HG03039 (cell line): ENCODE results near the gene TMEM26.

Source experiments
- ATAC-seq: cut with Tn5 transposase; IDR thresholded peaks from one replicate; pipeline ENCODE4 v1.9.1; 2021; ENCODE audit warnings: mild to moderate bottlenecking, moderate library complexity; ENCODE audit not compliant: unreplicated experiment

The TMEM26 gene

DNA sequence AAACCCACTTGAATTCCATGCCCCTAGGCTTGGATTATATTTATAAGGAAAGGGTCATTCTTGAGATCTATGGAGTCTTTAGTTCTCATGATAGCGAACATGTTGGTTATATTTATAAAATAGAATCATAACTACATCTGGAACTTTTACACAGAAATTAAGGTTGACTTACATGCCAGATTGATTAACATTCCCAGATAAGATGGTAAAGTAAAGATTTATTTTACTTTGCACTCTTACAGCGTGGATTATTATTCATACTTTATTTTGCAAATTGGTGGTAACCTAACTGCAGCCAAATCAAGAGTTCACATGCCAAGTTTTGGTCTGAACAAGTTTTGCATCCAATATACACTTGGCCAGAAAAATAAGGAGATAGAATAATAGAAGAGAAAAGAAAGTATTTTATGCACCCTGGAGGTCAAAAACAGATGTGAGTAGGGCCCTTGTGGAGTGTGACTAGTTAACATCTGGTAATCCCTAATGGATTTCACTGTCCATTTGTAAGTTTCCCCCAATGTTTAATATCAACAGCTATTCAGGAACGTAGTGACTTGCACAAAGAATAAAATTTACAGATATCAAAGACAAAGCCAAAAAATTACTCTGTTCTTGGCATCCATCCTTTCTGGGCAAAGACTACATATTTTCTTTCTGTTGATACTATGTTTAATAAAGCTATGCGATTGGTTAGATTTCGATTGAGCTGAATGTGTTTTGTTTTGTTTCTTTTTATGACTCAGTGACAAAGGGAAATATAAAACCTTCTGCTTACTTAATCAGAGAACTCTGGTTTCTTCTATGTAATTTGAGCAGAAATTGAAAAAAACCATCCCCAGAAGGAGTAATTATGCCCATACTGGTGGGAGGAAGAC lies 10.1 kb upstream of the TMEM26 start:
- no peak for ATAC-seq

GRCh38 chr10:61460835-61461234 lies 7.7 kb upstream of the TMEM26 start:
- no peak for ATAC-seq

DNA sequence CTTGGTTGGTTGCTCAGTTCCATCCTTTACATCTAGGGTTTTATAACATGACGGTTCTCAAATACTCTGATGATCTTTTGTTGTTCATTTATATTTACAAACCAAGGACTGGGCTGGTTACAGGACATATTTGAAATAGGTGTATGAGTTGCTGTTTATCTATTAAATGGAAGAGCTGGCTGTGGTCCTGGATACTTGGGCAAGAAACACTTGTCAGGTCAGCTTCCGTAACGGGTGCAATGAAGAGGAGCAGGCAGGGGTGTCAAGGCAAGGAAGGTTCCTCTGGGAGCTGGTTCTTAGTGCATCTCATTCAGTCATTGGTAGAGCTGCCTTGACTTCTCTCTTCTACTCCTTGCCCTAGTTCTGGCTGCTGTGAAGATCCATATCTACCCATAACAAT lies 4.8 kb upstream of the TMEM26 start:
- no peak for ATAC-seq

DNA sequence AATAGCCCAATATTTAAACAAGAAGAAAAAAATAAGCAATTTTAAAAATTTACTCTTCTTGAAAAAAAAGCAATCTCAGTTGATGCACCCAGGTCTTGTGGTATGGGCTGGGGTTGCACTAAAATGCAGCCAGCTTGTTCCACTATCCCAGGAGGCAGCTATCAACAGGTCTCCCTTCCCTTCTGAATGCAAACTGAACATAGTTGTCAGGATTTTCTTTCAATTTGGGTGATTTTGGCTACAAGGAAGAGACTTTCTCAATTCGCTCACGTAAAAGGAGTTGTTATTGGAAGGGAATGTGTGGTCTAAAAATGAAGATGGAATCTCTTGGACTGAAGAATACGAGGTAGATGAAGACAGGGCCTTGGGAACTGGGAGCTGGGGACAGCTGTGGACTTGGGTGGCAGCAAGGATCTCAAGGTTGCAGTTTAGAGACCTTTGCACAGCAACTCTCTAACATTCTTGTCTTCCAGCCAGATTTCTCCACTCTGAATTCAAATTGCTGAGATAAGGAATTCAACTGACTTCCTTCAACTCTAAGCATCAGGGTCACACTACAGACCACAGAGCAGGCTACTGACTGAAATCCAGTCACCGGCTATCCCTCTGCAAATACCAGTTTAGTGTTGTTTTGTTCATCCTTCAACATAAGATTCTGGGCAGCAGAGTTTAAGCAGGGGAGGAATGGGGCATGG lies 3.1 kb upstream of the TMEM26 start:
- no peak for ATAC-seq

GRCh38 chr10:61455656-61456055 lies 2.5 kb upstream of the TMEM26 start:
- no peak for ATAC-seq

- ATAC-seq, result no peak
Observed at GRCh38 chr10:61454541-61454940, 1.4 kb upstream of the TMEM26 start.

GRCh38 chr10:61452151-61452651 lies 980 bp downstream of the TMEM26 start:
- no peak for ATAC-seq

DNA sequence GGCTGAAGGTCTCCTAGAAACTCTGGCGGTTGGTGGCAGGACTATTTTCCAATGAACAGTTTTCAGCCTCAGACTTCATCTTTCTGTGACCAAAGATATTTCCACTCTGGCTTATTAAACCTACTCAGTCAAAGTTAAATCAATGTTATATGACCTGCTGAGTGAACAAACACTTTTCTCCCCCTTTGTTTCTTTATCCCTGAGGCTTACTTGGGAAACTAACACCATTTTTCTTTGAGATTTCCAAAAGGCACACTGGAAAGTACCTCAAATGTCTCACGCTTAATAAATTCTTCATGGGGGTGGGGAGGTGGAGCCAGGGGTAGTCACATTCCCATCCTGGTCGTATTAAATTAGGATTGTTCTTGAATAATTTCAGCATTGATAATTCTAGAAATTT lies 1.8 kb downstream of the TMEM26 start:
- ATAC-seq, result no peak

- no peak for ATAC-seq
Observed at GRCh38 chr10:61448841-61449600, 4.2 kb downstream of the TMEM26 start.

- ATAC-seq, result no peak
Observed at GRCh38 chr10:61448091-61448490, 5.1 kb downstream of the TMEM26 start.

DNA sequence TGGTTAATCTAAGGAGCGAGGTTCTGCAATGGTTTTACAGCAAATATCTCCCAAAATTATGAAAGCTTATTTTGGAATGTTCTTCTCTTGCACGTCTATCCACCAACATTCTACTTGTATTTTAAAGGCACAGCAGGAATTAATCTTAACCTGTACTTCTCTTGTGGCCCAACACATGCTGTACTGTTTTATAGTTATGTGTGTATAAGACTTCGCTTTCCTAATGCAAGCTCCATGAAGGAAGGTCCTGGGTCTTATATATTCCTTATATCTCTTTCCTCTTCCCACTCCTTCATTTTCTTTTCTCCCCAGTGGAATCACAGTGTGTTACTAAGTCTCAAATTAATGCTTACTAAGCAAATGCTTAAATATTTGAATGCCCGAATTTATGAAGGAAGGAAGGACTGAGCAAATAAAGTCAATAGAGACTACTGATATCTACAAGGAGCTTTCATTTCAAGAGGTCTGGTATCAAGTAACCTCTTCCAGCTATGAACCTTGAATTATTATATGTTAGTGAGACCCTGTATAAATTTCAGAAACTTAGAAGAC lies 14.0 kb downstream of the TMEM26 start:
- ATAC-seq, result no peak

GRCh38 chr10:61438141-61438988 lies 14.8 kb downstream of the TMEM26 start:
- ATAC-seq, result no peak

DNA sequence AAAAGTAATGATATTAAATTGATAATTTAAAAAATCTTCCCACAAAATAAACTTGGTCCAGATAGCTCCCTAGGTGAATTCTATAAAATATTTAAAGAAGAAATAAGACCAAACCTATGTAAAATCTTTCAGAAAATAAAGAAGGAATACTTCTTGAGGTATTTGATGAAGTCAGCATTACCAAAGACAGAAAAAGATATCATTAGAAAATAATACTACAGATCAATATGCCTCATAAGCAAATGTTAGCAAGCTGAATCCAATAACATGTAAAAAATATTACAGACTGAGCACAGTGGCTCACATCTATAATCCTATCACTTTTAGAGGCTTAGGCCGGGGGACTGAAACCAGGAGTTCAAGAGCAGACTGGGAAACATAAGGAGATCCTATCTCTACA lies 30.0 kb downstream of the TMEM26 start:
- ATAC-seq, result no peak

- no peak for ATAC-seq
Observed at GRCh38 chr10:61417661-61418060, 35.5 kb downstream of the TMEM26 start.

DNA sequence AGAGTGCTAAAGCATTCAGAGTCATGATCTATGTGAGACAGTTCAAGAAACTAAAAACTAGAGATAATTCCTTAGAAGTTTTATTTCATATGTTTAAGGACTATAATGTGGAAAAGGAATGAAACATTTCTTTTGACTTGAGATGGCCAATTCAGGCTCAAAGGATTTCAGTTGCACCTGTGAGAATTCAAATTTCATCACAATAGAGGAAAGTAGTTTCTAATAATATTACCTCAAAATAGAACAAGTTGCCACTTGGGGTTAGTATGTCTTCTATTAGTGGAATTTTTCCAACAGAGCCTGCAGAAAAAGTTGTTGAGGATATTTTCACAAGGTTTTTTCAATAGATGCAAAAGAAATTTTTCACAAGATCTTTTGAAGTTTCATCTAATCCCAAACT lies 37.4 kb downstream of the TMEM26 start:
- ATAC-seq, result no peak

- no peak for ATAC-seq
Observed at GRCh38 chr10:61411706-61412105, 41.5 kb downstream of the TMEM26 start.

DNA sequence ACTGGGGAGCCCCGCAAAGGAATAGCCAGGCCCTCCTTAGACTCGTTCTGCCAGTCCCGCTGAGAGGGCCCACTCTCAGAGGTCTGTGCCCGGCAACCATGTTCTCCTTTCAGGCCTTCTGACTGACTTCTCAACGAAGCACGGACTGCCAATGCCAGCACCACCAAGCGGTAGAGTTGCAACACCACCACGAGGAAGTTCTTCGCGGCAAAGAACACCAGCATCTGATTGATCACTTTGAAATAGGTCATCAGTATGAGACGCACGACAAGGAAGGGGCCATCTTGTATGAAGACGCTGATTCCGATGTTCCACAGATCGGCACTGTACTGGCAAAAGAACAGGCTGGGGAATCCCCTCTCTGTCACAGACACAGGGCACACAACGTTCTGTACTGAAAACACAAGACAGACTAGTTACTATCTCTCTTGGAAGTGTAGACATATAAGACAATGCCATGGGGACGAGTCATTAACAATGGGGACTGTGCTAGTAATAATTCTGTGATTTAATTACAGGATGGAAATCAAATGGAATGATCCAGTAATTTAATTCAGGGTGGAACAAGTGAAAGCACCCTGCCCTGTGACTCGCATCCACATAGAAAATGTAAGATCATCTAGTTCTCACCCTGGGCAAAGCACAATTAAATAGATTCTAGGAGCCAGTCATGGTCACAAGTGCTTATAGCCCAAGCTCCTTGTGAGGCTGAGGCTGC lies 42.7 kb downstream of the TMEM26 start:
- no peak for ATAC-seq

DNA sequence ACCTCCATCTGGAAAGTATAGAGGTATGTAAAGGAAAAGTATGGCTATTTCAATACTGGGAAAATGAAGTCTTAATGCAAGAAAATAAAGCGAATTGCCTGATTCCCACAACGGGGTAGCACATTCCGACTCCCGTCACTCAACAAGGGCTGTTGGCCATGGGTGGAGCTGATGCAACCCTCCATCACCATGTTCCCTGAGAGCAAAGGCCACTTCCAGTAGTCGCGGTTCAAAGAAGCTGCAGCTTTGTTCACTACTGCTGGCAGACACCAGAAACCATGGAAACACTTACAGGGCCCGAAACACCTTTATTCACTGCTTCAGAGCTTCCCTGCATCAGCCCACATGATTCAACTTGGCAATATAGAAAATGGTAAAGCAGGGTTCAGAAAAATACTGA lies 44.0 kb downstream of the TMEM26 start:
- no peak for ATAC-seq

DNA sequence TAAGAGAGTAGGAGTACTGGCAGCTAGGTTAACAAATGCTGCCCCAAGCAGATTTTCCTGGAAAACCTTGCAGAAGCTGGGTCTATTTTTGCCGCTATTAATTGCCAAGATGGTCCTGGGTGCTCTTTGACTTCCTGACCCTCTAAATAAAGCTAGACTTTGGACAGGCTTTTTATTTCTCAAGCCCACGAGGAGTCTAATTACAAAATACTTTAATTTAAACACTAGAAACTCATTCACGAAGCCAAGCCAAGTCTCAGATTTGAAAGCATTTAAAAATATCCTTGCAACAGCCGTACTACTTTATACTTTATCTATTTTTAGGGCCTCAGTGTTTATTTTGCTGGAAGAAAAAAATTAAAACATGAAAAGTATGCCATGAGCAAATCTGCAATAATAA lies 45.1 kb downstream of the TMEM26 start:
- ATAC-seq, result no peak

DNA sequence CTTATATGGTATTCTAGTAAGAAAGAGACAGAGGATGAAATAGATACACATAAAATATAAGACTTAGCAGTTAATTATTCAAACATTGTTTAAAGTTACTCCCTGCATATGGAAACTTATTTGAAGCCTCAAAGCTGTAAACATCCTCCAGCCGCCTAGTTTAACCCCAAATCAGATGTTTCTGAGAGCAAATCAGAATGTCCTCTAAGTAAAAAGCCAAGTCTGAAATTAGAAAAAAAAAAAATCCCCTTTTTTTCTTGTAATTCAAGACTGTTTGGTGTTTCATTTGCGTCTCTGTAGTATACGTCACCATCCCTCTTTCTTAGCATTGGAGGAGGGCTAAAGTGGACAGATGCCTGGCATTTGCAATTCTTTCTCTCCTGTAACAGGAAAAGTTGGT lies 46.4 kb downstream of the TMEM26 start:
- ATAC-seq, result no peak
